IMR-90 (cell line): Measurements from ENCODE around the gene POLD1.

Experiments
- NFE2L2 ChIP-seq: fragments of 150-350 bp; IDR thresholded peaks from 2 replicates; pipeline ENCODE4 v1.6.1; 2016; ENCODE audit warnings: low read depth, mild to moderate bottlenecking, low read length
- POLR2A ChIP-seq: IDR thresholded peaks from 2 replicates; pipeline ENCODE4 v1.6.1; 2012; ENCODE audit warnings: mild to moderate bottlenecking, low read depth, low read length
- TF ChIP-seq, protein P1 (sequence below): fragments of 150-350 bp; IDR thresholded peaks from 2 replicates; pipeline ENCODE4 v1.6.1; 2017; ENCODE audit warnings: mild to moderate bottlenecking, antibody characterized with exemption, low read length, low read depth
- TF ChIP-seq, protein P2 (sequence below): conservative IDR thresholded peaks from 2 replicates; pipeline ENCODE4 v1.5.1; 2012; ENCODE audit warnings: mild to moderate bottlenecking, low read depth, low read length, improper control_type of control experiment
- TF ChIP-seq, protein P3 (sequence below): fragments of 150-350 bp; IDR thresholded peaks from 2 replicates; pipeline ENCODE4 v1.6.1; 2016; ENCODE audit warnings: low read depth, mild to moderate bottlenecking, low read length, moderate library complexity, borderline replicate concordance

DNA sequence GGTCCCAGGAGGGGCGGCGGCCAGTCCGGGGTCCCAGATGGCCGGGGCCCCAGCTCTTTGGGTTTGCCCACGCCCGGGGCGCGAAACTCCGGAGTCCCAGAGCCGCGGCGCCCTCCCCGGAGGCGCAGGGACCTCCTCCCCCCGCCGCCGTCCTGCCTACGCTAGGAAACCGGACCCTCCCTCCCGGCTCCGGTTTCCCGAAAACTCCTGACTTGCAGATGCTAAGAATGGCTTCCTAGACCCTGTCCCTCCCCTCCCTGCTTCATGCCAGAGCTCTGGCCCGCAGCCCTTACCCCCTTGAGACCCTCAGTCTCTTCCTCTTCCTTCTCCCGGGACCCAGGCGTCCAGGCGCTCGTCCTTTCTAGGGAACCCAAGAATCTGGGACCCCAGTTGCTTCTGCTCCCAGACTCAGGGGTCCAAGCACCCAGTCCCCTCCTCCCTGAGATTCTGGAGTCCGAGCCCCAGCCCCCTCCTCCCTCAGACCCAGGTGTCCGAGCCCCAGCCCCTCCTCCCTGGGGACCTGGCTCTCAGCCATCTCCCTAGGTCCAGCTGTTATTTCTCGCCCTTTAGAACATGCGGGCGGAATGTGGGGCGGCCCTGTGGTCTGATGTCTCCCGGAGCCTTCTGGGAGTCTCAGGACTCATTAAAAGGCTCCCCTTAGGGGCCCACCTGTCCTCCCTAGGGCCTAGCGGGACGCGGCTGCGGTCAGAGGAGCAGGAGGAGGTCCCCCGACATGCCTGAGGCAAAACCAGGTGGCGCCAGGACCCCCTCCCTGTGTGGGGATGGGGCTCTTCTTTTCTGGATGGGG, 48.3 kb downstream of the POLD1 start, which contains the start of gene MYBPC2:
- TF ChIP-seq, protein P1, sequence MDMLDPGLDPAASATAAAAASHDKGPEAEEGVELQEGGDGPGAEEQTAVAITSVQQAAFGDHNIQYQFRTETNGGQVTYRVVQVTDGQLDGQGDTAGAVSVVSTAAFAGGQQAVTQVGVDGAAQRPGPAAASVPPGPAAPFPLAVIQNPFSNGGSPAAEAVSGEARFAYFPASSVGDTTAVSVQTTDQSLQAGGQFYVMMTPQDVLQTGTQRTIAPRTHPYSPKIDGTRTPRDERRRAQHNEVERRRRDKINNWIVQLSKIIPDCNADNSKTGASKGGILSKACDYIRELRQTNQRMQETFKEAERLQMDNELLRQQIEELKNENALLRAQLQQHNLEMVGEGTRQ, result no peak
- TF ChIP-seq, protein P2, sequence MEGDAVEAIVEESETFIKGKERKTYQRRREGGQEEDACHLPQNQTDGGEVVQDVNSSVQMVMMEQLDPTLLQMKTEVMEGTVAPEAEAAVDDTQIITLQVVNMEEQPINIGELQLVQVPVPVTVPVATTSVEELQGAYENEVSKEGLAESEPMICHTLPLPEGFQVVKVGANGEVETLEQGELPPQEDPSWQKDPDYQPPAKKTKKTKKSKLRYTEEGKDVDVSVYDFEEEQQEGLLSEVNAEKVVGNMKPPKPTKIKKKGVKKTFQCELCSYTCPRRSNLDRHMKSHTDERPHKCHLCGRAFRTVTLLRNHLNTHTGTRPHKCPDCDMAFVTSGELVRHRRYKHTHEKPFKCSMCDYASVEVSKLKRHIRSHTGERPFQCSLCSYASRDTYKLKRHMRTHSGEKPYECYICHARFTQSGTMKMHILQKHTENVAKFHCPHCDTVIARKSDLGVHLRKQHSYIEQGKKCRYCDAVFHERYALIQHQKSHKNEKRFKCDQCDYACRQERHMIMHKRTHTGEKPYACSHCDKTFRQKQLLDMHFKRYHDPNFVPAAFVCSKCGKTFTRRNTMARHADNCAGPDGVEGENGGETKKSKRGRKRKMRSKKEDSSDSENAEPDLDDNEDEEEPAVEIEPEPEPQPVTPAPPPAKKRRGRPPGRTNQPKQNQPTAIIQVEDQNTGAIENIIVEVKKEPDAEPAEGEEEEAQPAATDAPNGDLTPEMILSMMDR, result no peak
- TF ChIP-seq NFE2L2, result no peak
- no peak for TF ChIP-seq POLR2A
- TF ChIP-seq, protein P3, sequence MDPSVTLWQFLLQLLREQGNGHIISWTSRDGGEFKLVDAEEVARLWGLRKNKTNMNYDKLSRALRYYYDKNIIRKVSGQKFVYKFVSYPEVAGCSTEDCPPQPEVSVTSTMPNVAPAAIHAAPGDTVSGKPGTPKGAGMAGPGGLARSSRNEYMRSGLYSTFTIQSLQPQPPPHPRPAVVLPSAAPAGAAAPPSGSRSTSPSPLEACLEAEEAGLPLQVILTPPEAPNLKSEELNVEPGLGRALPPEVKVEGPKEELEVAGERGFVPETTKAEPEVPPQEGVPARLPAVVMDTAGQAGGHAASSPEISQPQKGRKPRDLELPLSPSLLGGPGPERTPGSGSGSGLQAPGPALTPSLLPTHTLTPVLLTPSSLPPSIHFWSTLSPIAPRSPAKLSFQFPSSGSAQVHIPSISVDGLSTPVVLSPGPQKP, result no peak
